Stimulated activated CD4-positive, alpha-beta T cell treated with anti-CD3 and anti-CD28 coated beads, Interleukin-1b, Interleukin-23, amount 100 ng/mL, for 48 hours (primary cell): ENCODE results near the gene C2CD2.

ENCODE experiments used
- DNase-seq: peaks from one replicate; pipeline ENCODE4 v3.0.0-alpha.2; 2020

The C2CD2 gene

GRCh38 chr21:41881051-41881450, 72.8 kb downstream of the C2CD2 start:
- no peak for DNase-seq

- DNase-seq: no peak
Observed at GRCh38 chr21:41880153-41880552, 73.7 kb downstream of the C2CD2 start.

GRCh38 chr21:41879190-41879998, 74.4 kb downstream of the C2CD2 start, which contains the start of gene PRDM15:
Gene PRDM15, minus strand, starts transcription at chr21:41879344. Its CDS starts 18,981 bp downstream, at chr21:41860363.
- peak; percentile 84 for DNase-seq

- peak; percentile 80 for DNase-seq
Observed at GRCh38 chr21:41878831-41879189, 75.0 kb downstream of the C2CD2 start.

- DNase-seq: no peak
Observed at GRCh38 chr21:41877901-41878830, 75.7 kb downstream of the C2CD2 start.

- DNase-seq: no peak
Observed at GRCh38 chr21:41876928-41877652, 76.7 kb downstream of the C2CD2 start.

- DNase-seq: no peak
Observed at GRCh38 chr21:41876396-41876795, 77.4 kb downstream of the C2CD2 start.

- no peak for DNase-seq
Observed at GRCh38 chr21:41875086-41875485, 78.7 kb downstream of the C2CD2 start.

- DNase-seq: no peak
Observed at GRCh38 chr21:41874611-41875010, 79.2 kb downstream of the C2CD2 start.

- no peak for DNase-seq
Observed at GRCh38 chr21:41873426-41873825, 80.4 kb downstream of the C2CD2 start.

GRCh38 chr21:41873005-41873404, 80.8 kb downstream of the C2CD2 start:
- no peak for DNase-seq

- no peak for DNase-seq
Observed at GRCh38 chr21:41871293-41872030, 82.4 kb downstream of the C2CD2 start.

GRCh38 chr21:41869771-41870170, 84.0 kb downstream of the C2CD2 start:
- DNase-seq: no peak

GRCh38 chr21:41868062-41868710, 85.6 kb downstream of the C2CD2 start:
- DNase-seq: no peak

- DNase-seq: no peak
Observed at GRCh38 chr21:41867313-41867712, 86.5 kb downstream of the C2CD2 start.

GRCh38 chr21:41866274-41866809, 87.5 kb downstream of the C2CD2 start:
- no peak for DNase-seq

- no peak for DNase-seq
Observed at GRCh38 chr21:41865002-41865777, 88.6 kb downstream of the C2CD2 start.

GRCh38 chr21:41864311-41865001, 89.4 kb downstream of the C2CD2 start:
- DNase-seq: no peak

GRCh38 chr21:41863439-41863740, 90.4 kb downstream of the C2CD2 start:
- no peak for DNase-seq

GRCh38 chr21:41861987-41862386, 91.8 kb downstream of the C2CD2 start:
- no peak for DNase-seq
